Glomerular visceral epithelial cell (primary cell): ENCODE data around the gene LTC4S.

Experiments used
- DNase-seq: peaks from one replicate; pipeline ENCODE4 v3.0.0-alpha.2; 2016; ENCODE audit errors: extremely low spot score

The LTC4S gene

DNA sequence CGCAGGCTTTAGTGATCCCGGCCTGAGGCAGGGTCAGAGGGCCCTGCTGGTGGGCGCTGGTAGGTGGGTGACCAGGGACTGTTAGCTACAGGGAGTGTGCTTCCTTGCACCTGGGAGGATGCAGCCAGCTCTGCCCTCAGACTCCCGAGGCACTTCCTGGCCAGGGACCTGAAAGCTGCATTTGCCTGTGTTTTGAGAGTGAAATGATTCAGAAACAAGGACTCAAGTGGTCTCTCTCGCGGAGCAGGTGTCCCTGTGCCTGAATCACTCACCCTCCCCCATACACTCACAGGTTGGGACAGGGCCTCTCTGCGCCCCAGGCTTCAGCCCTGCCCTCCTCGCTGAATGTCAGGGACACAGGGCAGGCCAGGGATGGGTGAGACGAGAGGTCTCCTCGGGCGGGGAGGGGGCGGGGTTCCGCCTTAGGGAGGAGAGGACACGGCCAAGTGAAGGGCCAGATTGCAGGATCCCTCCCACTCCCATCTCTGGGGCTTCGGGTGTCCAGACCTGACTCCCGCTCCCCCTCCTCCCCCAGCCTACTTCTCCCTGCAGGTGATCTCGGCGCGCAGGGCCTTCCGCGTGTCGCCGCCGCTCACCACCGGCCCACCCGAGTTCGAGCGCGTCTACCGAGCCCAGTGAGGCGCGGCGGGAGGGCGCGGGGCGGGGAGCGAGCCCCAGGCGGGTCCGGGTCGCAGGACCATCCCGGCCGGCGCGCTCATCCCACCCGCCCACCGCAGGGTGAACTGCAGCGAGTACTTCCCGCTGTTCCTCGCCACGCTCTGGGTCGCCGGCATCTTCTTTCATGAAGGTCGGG is 1.5 kb downstream of the LTC4S start:
- DNase-seq = peak; percentile 27

DNA sequence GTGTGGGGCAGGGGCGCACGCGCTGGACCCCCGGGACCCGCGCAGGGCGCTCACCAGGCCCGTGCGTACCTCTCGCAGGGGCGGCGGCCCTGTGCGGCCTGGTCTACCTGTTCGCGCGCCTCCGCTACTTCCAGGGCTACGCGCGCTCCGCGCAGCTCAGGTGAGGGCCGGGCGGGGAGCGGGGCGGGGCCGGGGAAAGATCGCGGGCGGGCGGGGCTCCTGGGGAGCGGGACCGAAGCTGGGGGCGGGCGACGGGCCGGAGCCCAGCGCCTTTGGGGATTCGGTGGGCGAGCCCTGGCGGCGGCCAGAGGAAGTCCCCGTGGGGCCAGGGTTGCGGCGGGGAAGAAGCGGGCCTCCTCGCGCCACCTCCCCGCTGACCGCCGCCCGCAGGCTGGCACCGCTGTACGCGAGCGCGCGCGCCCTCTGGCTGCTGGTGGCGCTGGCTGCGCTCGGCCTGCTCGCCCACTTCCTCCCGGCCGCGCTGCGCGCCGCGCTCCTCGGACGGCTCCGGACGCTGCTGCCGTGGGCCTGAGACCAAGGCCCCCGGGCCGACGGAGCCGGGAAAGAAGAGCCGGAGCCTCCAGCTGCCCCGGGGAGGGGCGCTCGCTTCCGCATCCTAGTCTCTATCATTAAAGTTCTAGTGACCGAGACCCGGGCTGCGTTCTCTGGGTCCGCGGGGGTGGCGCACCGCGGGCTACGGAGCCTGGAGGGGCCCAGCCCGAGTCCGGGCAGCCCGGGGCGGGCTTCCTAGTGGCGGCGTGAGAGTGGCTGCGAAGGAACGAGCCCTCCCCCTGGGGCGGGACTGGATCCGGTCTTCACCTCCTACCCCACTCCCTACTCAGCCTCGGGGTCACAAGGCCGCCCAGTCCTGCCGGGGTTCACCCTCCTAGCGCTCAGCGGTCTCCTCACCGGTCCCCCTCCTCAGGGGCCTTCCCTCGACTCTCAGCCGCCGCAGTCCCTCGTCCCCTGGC is 2.4 kb downstream of the LTC4S start:
- DNase-seq = peak; percentile 91

DNA sequence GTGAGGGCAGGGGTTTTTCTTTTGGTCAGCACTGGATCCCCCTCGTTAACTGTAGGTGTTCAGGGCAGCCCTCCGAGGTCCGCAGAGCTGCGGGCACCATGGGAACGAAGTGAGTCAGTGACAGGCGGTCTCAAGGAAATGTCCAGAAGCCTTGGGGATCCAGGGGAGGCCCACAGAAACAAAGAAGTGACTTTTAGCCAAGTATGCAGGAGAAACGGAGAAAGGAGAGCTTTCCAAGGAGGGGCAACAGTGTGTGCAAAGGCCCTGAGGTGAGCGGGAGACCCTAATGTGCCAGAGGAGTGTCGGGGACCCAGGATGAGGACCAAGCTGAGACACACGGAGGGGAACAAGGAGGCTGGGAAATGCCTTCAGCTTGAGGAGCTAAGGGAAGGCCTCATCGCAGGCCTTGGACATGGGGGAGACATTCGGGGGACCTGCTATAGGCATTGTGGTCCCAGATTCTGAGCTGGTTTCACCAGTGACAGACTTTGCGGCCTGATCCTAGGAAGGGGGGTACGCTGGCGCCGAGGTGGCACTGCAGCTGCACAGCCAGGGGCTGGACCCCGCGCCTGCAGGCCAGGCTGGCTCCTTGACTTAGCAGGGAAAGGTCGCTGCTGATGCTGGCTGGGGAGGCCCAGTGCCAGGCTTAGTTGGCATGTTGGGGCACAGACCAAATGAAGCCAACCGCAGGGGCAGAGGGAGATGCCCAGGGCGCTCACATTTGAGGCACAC is 3.3 kb downstream of the LTC4S start:
- DNase-seq = no peak

DNA sequence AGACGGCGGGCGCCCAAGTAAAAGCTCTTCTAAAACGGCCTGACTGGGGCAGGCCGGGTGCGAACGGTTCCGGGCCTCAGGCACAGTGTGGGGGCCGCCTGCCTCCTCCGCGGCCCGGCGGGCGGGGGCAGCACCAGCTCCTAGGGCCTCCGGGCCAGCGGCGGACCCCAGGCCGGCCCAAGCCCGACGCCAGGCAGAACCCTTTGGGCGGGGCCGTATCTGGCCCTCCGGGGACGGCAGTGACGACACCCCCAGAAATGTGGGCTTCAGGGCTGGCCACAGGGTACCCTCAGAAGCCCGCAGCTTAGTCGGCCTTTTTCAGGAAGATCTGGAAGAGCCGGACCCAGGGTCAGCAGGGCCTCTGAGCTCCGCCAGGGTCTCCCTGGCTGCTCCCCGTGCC is 4.0 kb downstream of the LTC4S start:
- no peak for DNase-seq

DNA sequence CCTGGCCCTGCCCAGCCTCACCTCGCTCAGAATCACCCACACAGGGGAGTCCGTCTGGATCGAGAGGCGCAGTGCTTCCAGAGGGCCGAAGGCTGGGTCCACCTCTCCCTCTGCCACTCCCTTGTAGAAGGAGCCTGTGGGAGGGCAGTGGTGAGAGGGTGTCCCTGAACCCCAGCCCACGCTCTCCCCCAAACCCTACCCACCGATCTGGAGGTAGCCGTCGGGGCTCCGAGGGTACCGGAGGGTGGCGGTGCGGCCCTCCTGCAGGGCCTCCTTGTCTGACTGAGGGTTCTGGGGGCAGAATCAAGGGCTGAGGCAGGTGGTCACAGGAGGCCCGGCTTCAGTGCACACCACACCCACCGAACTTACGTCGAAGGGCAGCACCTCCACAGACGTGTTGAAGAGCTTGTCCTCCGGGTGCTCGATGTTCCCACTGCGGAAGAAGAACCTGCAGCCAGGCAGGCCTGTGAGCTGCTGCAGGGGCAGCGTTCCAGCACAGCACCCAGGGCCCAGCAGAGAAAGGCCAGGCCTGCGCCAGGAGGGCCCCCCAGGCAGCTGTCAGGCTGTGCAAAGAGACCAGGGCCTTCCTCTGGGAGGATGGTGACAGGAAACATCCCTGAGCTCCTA is 4.5 kb downstream of the LTC4S start:
- no peak for DNase-seq

DNA sequence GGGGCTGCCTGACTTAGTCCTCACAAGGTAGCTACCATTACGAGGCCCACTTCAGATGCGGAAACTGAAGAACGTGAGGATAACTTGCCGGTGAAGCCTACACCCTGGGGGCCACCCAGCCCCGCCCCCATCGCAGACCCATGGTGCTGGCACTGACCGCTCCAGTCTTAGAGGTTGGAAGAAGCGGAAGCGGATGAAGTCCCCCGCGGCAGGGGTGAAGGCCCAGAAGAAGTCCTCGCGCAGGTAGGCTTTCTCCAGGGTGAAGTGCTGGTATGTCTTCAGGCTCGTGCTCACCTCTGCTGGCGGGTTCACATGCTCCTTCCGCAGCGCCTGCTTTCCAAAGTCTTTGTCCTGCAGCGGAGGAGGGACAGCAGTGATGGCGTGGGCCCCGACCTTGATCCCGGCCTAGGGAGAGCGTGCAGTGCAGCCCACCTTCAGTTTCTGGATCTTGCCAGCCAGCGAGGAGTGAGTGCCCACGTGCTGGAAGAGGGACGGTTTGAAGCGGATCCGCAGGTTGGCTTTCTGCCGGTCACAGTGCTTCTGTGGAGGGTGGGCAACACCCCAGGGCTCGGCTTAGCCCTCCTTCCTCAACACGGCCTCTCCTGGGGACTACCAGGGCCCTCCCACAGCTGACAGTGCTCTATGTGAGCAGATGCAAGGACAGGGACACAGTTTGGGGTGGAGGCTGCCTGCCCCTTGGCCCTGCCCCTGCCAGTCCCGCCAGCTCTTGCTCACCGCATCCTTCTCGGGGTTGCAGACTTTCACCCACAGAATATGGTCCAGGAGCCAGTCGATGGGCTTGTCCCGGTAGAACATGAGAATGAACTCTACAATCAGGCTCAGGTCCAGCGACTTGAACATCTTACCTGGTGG is 5.2 kb downstream of the LTC4S start:
- no peak for DNase-seq

DNA sequence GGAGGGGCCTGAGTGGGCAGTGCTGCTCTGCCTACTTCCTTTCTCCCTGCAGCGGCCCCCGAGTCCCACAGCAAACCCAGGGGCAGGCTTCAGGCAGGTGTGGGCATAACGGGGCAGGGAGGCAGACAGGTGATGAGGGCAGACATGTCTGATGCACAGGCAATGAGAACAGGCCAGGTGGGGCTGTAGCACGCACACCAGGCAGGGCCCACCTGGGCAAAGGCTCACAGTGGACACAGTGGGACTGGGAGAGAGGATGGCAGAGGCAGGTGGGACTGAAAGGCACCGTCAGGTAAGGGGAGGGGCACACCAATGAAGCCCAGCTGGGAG is 5.8 kb downstream of the LTC4S start:
- DNase-seq = no peak

DNA sequence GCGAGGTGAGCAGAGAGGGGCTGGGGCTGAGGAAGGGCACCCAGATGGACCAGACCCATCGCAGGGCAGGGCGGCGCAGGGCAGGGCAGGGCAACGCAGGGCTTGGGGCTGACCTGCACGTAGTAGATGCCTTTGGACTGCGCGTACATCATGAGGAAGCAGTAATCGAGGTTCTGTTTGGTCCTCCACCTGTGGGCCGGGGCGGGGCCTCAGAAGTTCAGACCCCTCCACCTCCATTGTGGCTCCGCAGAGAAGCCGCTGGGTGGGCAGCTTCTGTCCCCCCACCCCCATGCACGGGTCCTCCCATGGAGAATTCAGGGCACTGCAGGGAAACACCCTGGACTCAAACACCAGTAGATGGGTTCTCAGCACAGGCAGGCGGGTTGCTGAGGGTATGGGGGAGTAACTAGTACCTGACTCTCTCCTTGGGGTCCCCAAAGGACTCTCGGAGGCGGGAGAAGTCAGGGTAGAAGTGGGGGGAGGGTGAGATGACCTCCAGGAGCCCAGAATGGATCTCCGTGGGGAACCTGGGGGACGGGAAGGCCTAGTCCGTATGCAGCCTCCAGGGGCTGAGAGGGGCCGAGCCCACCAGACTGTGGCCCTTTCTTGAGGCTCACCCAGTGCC is 6.4 kb downstream of the LTC4S start:
- no peak for DNase-seq

DNA sequence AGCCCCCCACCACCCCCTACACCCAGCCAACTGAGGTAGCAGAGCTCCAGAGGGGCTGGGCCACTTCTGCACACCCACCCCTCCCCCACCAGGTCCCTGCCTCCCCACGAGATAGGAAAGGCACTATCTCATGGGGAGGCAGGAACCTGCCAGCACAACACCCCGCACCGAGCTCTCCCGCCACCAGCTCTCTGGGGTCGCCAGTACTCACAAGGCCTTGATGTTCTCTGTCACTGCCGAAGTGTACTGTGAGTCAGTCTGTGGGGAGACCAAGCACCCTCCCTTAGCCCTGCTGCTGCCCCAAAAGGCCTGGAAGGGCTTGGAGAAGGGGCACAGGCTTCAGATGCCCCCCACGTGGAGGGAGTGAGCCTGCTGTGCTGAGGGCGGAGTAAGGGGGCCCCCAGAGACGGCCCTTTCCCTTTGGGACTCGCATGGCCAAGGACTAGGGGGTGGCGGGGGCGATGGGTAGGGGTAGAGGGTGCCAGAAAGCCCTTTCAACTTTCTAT is 7.0 kb downstream of the LTC4S start:
- no peak for DNase-seq

DNA sequence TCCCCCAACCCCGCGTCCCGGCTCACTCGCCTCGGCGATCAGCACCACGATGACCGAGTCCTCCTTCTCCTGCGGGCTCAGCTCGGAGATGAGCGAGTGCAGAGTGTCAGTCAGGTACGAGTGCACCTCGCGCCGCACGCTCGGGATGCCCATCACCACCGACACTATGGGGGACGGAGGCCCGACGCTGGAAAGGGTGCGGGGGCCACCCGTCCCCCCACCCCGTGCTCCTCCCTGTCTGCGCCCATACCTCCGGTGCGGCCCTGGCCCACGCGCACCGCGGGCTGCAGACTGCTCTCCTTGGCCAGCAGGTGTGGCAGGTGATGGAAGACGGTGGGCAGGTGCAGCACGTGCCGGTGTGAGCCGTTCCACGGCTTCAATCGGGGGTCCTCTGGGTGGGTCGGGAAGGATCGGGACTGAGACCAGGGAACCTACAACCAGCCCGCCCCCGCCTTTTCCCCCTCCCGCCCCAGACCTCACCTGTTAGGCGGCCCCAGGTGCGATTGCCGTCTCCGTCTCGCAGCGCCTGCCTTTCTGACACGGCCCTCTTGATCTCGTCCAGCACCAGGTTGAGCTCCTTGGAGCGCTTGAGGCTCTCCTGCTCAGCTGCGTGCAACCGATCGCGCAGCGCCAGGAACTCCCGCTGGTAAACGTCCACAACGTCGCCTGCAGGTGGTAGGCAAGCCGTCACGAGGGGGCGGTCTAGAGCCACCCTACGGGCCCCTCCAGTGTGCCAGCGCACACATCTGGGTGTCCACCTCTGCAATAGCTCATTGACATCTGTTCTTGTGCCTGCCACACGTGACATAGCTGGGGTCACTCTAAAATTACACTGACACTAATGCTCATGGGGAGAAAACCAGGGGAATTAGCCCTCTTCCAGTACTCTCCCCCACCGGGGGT is 7.8 kb downstream of the LTC4S start:
- DNase-seq = no peak

DNA sequence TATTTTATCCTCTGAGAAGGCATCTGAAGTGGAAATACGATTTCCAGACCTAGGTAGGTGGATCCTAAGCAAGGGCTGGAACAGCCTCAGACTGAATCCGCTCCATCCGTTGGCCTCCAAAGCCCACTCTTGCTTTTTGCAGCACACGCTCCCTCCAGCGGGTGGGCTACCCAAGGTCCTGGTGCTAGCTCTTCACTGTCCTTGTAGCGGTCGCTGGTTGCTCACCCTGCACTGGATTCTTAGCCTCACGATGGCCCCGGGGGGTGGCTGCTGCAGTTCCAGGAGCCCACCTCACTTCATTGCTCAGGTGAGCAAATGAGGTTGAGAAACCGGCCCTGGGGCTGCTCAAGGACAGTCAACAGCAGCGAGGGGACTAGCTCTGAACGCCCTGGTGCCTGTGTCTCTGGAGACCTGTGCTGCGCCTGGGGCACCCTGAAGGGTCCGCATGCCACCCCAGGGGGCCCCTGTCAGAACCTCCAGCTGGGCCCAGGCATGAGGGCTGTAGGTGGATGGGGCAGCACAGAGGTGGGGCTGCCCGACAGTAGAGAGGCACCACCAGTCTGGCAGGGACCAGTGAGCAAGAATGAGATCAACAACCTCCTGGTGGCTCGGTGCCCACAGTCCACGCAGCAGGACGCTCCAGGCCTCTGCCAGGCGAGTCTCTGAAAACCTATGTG is 8.6 kb downstream of the LTC4S start:
- DNase-seq = no peak

DNA sequence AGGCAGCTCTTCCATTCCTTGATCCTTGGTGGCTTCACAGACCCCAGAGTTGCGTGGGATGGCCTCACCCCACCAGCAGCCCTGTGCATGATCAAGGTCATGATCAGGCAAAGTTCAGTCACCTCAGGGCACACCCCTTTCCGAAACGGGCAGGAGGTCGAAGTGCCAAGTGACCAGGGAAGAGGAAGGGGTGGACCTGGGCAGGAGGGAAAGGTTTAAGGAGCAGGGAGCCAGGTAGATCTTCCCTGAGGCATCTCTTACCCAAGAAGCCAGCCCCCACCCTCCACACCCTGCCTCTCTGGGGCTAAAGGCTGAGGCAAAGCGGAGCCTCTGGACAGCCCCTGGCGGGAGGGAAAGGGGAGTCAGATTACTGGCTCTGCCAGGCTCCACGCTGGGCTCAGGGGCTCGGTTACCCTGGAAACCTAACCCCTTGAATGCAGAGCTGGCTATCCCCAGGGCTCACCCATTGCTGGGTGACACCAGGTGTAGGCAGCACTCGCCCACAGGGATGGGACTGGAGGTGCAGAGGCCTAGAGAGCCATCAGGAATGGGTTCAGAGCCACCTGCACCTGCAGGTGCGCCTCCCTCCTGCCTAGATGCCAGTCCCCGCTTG is 9.3 kb downstream of the LTC4S start:
- DNase-seq = no peak

DNA sequence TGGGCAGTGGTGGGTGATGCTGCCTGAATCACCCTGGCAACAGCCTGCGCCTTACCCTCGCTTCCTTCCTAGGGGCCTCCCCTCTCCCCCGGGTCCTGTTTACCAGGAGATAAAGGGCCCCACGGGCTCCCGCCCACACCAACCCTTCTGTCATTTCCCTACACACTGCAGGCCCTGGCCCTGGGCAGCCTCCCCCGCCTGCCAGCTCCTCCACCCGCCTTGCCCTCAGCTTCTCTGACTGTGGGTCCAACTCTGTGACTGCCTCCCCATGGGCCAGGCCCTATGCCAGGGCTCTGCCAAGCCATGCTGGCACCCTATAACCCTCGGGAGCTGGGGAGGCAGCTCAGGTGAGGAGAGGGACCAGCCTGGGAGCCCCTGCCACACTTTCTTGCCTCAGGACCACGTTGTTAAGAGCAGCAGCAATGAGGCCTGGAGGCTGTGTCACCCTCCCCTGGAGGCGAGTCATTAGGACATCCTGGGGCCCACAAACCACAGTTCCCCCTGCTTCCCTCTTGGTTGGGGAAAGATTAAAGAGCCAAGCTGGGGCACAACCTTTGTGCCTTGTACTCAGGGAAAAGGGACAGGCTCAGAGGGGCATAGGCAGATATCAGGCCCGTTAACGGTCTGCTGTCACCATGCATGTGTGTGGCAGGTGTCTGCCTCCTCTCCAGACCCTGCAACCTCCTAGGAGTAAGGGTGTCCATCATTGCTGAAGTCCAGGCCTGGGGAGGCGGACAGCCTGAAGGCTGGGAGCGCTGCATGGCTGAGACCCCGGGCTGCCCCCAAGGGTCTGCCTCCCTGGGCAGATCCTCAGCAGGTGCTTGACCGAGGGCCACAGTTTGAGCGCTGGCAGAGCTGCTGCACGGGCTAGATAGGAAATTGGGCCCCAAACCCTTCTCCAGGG is 10.1 kb downstream of the LTC4S start:
- DNase-seq = no peak

DNA sequence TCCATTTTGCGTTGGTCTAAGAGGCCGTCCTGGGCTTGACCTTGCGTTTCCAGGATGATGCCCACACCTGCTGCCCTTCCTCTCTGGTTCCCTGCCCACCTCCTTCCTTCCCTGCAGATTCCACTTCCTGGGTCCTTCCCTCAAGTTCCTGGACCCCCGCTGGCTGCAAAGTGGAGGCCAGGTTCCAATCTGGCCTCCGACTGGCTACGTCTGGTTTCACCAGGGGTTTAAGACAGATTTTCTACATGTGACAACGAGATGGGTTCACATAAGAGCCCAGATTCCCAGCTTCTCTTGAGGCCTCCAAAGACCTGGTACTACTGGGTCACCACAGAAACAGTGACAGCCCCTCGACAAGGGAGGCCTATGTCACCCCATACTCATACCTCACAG is 10.8 kb downstream of the LTC4S start:
- no peak for DNase-seq

DNA sequence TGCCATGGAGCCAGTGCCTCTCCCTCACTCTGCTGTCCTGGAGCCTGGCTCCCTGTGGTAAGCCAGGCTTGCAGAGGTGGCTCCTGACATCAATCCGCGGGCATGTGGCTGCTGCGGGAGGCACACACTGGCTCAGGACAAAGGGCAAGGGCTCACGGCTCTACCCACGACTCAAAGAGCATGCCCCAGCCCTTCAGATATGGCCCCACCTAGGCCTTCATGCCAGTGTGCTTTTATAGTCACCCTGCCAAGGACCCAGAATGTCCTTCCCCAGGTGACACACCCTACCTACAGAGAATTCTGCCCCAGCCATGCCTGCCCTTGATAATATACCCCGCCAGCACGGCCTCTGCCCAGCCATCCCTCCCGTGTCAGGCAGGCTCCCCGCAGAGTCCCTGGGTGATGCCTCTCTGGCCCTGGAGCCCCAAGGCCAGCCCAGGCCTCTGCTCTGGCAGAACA is 11.3 kb downstream of the LTC4S start:
- peak; percentile 19 for DNase-seq

DNA sequence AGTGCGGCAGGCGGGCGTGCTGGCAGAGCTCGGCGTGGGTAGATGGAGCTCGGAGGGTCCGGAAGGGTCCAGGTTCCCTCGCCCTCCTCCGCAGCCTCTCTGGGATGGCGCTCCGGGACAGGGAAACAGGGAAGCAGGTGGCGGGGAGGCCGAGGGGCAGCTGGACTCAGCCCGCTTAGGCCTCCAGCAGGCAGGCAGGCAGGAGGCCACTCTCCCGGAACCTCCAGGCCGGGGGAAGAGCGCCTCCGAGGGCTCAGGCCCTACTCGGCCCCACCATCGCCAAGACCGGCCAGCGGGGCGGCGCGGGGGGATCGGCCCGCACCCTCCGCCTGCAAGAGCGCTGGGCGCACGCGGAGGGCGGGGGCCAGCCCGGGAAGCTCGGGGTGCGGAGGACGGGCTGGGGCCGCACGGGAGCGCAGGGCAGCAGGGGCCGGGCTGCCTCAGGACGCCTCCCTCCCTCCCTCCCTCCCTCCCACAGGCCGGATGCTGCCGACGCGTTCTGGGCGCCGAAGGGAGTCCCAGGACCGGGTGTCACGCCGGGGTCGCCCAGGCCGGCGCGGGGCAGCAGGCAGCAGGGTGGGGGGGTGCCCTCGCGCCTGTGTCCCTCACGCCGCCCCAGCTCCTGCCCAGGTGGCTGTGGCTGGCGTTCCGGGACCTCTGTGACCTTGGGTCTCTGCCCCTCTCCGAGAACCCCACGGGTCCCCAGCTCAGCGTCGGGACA is 11.9 kb downstream of the LTC4S start:
- no peak for DNase-seq
